Posterior vena cava (tissue), 2 donors: ENCODE measurements around the gene CTDSPL. TPM values are rescaled to one million over a fixed set of nuclear protein-coding genes. Genes with fewer than 3 reads are reported as not detected.
"Not testable (repeated sequence)": the region's sequence is repeated elsewhere in the genome, so short reads cannot be mapped to it uniquely, and the experiment has no call there.

Experiments used
- DNase-seq: peaks from one replicate; pipeline ENCODE4 v3.0.0-alpha.2; 2020; ENCODE audit warnings: low spot score
- intact Hi-C, 2 donors: fragments of 100-400 bp; cut with DNase I; formaldehyde crosslinking; loops; one replicate each; pipeline versions ENCODE4 v1.14.1 to v1.14.2; 2022 to 2023
- total RNA-seq, 2 donors: library from RNA; stranded (reverse); fragmentation: NEBNext Ultra II Directional; extraction: Animal tissue kit (Norgen Biotek cat#: 25700); gene quantifications; one replicate each; pipeline ENCODE4 v1.2.1, GENCODE V29; 2021
- donor health status: DM: yes; HTN: yes; CAD: no.
- donor health status: DM: yes; HTN: yes; CAD: no.

The CTDSPL gene
- total RNA-seq, 2 donors from 2014 or later = 41.3 to 45.7 TPM

DNA sequence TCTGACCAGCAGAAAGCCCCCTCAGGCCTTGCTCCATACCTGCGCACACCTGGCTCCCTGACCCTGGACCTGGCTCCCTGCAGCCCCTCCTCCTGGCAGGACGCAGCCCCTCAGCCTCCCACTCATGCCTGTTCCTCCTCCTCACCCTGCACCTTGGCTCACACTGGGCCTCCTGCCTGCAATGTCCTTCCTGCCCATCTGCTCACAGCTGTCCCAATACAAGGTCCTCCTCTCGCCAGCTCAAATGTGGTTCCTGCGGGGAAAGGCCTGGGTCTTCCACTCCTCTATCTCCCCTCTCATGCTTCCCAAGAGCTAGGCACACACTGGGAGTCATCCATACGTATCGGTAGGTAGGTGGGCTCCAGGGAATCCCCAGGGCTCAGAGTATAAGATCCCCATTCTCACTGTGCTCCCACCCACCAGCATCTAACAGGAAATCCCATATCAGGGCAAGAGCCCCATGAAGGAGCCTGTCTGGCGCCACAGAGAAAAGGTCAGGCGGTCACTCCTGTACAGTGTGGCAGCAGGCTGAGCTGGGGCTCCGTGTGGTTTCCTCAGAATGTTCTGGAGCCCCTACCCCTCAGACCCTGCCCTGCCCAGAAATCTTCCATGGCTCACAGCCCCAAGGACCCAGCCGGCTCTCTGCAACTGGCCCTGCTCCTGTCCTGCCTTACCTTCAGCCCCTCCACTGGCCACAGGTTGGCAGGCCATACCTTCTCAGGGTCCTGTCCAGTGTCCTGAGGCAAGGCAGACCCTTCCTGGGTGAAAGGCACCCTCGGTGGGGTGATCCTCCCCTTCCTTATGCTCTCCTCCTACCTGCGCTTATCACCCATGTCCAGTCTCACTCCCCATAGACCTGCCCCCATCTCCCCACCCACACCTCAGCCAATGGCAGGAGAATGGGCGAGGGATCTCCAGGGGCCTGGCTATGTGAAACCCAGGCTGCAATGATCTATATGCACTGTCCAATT is 156.9 kb downstream of the CTDSPL start:
- intact Hi-C loops = no loop called here
- DNase-seq = peak; percentile 60

DNA sequence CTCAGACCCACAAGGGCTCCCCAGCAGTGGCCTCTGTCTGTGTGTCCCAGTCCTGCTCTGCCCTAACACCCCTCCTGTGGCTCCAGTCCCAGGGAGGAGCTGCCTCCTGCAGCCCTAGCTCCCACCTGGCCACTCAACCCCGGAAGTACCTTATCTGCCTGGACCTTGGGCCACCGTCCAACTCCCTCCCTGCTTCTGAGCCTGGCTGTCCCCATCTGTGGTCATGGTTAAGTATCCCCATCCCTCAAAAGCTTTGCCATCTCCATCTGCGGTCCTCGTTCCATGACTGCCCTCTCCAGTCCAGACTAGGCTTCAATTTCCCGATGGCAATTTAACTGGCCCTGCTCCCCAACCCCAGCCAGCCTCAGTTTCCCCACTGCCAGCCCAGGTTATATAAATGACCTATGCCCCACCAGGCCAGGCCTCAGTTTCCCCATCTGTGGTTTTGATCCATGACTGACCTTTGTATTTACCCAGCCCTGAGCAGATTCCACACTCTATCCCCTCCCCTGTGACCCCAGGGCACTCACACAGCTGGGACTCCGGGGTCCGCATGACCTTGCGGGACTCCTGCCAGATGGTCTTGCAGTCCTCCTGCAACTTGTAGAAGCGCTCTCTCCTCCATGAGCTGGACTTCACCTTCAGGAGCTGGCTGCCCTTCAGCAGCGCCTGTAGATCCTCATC is 158.1 kb downstream of the CTDSPL start:
- DNase-seq = peak; percentile 72
- intact Hi-C loops = no loop called here

GRCh38 chr3:38020342-38020726 is 158.7 kb downstream of the CTDSPL start:
- DNase-seq = peak; percentile 47
- intact Hi-C loops = no loop called here

GRCh38 chr3:38021196-38021595 is 159.5 kb downstream of the CTDSPL start:
- DNase-seq = peak; percentile 64
- intact Hi-C loops = no loop called here

DNA sequence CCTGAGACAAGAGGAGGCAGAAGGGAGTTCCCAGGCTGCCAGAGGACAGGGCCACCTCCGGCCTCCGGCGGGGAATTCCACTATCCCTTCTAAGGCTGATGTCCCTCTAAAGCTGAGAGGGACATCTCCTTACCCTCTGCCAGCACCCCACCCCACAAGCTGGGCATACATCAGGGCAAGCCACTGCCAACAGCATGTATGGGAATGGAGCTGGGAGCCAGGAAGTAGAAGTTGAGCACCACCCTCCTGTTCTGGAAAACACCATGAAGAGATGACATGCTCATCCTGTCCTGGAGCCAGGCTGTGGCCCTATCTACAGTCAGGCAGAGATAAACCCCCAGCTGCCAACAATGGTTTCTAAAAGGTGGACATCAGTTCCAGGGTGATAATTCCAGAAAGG is 160.6 kb downstream of the CTDSPL start:
- peak; percentile 72 for DNase-seq
- intact Hi-C loops = no loop called here

DNA sequence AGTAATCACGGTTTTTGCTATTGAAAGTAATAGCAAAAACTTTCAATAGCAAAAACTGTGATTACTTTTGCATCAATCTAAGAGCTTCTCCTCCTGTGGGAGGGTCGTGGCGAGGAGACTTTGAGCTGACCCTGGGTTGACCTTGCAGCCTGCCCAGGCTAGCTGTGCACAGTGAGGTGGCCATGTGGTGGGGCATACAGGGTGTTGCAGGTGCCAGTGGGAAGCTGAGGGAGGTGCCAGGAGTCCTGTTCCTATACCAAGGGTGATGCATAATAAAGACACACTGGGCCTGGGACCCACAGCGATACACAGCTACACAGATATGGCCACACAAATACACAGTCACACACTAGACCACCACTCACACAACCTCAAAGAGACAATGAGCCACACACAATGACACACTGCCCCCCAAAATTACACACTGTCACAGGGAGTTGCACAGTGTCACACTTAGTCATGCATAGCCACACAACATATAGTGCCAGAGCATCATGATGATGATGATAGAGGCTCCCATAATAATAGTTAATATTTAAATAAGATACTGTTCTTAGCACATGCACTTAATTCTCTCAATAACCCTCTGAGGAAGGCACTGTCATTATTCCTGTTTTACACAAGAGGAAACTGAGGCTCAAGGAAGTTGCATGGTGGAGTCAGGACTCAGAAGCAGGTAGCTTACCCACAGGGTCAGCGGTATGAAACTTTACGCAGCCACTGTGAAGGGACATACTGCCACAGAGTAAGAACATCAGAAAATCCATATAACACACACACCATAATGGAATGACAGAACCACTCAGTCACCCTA is 161.4 kb downstream of the CTDSPL start:
- DNase-seq = peak; percentile 59
- intact Hi-C loops = no loop called here

DNA sequence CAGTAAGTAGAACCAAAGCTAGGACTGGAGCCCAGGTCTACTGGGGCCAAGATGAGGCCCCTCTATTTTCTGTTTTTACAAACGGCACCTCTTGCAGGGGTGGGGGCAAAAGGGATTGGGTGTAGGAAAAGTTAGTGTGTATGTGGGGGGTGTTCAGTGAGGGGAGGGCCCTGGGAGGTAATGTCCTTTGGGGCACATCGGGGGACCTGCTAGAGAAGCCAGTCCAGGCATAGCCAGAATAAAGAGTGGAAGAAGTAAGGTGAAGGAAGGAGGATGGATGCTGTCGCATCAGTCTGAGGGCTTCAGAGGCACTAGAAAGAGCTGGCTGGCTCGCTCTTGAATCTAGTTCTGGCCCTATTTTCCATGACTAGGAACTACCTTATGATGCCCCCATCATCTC is 165.2 kb downstream of the CTDSPL start:
- intact Hi-C loops = no loop called here
- DNase-seq = no peak

DNA sequence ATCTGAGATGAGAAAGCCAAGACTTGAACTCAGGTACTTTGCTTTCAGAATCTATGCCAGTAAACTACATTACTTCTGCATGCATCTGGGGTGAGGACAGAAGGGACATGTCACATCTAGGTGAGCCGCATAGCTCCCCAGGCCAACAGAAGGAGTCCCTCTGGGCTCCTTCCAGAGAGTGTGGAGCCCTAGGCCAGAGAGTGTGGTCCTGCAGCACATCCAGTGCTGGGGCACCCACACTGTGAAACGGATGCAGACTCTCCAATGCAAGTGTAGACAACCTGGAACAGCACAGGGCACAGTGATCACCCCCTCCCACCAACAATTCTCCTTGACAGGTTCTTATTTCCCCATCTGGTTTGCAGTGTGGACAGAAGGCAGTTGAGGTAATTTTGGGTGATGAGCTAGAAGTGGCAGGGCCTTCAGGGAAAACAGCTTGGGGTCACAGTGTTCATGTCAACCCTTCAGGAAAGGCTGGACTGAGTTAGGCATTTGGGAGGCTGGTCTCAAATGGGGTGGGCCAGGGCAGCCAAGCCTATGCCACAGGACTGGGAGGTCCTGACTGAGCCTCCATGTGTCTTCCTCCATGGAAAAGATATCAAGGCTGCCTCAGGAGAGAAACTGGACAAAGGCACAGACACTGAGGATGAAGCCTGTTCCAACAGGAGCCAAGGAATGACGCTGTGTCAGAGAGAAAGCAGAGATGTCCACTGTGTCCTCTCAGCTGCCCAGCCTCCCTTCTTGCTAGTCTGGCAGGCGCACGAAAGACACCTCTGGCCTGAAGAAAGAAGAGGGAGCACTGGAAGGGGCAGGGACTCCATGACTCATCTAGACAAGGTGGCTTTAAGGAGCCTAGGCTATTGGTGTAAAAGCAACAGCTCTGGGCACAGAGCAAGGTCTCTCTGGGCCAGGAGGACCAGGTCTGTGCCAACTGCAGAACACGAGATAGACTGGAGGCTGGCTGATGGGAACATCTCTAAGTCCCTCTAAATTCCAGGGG is 166.1 kb downstream of the CTDSPL start:
- DNase-seq = no peak
- intact Hi-C loops = no loop called here

DNA sequence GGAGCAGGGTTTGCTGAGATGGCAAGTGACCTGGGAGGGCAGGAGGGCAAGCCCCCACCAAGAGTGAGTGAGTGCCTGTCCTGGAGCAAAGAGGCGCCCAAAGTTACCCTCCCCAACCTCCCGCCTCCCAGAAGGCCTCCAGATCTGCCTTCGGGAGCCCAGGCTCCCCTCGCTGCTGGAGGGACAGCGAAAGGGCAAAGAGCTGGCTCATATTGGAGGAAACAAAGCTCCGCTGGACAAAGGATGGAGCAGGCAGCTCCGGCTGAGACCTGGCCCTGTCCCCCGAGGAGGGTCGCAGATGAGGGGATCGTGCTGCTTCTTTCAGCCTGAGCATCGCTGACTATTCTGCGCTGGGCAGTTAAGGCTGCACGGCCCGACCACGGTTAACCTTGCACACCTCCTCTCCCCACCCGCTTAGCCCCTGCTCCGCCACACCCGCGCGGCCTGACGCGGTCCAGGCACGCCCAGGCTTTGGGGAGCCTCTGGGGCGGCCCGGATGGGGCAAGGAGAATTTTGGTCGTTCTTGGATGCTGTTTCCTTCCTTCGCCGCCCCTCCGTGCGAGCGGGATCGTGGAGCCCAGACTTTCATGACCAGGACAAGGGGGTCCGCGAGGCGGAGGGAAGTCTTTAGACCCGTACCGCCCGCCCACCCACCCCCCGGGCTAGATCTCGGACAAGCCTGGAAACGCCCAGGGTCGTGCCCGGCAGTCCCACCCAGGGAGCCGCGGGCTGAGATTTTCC is 167.1 kb downstream of the CTDSPL start:
- intact Hi-C loops = no loop called here

GRCh38 chr3:38029400-38030125 is 167.9 kb downstream of the CTDSPL start, which contains the start of gene PLCD1:
PLCD1 (minus strand) TSS chr3:38029642; CDS start chr3:38029539, 103 bp downstream.
- intact Hi-C loops = no loop called here
- DNase-seq = peak; percentile 96

More for the DNA sequence above, 167.1 kb downstream of the CTDSPL start:
- no peak for DNase-seq

DNA sequence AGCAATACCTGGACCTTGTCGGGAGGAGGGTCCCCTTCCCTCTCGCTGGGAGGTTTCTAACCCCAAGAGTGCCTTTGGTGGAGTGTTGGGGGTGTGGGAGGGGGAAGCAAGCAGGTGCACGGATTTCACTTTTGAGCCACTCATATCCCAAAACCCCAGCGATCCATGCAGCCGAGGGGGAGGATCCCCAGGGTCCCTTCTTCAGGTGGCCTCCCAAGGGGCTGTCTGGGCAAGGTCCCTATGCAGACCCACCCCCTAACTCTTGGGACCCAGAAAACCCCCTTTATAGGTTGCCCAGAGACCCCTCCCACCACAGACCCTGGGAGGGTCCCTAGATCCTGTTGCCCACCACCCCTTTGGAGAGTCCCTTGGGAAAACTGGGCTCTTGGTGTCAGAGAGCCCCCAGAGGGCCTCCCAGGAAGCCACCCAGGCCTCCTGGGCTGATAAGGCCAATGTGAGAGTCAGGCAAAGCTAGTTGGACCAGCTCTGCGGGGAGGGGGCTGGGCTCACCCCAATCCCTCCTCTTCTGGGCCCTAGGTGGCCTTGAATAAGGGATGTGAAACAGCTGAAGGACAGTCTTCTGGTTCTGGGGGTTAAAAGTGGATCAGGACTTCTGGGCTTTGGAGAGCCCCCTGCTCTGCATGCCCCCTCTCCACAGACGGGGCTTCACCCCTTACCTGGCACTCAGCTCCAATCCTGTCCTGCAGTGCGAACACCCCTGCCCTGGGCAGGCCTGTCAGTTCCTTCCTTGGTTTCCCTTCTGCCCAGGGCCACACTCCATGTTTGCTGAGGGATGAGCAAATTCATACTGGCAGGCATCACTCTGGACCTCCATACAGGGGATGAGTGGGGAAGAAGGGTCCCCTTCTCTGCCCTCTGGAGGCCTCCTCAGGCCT is 168.7 kb downstream of the CTDSPL start:
- DNase-seq = no peak
- intact Hi-C loops = no loop called here

GRCh38 chr3:38031022-38031994 is 169.6 kb downstream of the CTDSPL start:
- DNase-seq = no peak
- intact Hi-C loops = no loop called here

GRCh38 chr3:38032328-38032865 is 170.7 kb downstream of the CTDSPL start:
- no peak for DNase-seq
- intact Hi-C loops = no loop called here

- intact Hi-C loops, DNase-seq: not testable (repeated sequence)
Measured at GRCh38 chr3:38033586-38033985, 171.9 kb downstream of the CTDSPL start.
